Parathyroid adenoma (tissue), 2 donors: ENCODE results near the gene AUTS2.

Experiments used
- H2AFZ ChIP-seq: fragments of 300-600 bp; sonication (generic); one replicate; pipeline ENCODE4 v1.7.0; 2017; ENCODE audit warnings: antibody characterized with exemption, mild to moderate bottlenecking
- H3K27ac ChIP-seq: fragments of 300-600 bp; sonication (generic); one replicate; pipeline ENCODE4 v1.7.0; 2017
- H3K27me3 ChIP-seq: fragments of 300-600 bp; sonication (generic); one replicate; pipeline ENCODE4 v1.7.0; 2017; ENCODE audit warnings: low read length; ENCODE audit not compliant: control insufficient read depth, insufficient read depth
- H3K36me3 ChIP-seq: fragments of 300-600 bp; sonication (generic); one replicate; pipeline ENCODE4 v1.7.0; 2017; ENCODE audit warnings: low read length; ENCODE audit not compliant: control insufficient read depth, insufficient read depth
- H3K4me1 ChIP-seq: fragments of 300-600 bp; sonication (generic); one replicate; pipeline ENCODE4 v1.7.0; 2017; ENCODE audit warnings: control low read depth
- H3K4me2 ChIP-seq: fragments of 300-600 bp; sonication (generic); one replicate; pipeline ENCODE4 v1.7.0; 2017; ENCODE audit warnings: low read length
- H3K4me3 ChIP-seq: fragments of 300-600 bp; sonication (generic); one replicate; pipeline ENCODE4 v1.7.0; 2017; ENCODE audit warnings: low read depth, low read length
- H3K79me2 ChIP-seq: fragments of 300-600 bp; sonication (generic); one replicate; pipeline ENCODE4 v1.7.0; 2017; ENCODE audit warnings: control low read depth
- H3K9ac ChIP-seq: fragments of 300-600 bp; sonication (generic); one replicate; pipeline ENCODE4 v1.7.0; 2017; ENCODE audit warnings: mild to moderate bottlenecking
- H3K9me3 ChIP-seq: fragments of 300-600 bp; sonication (generic); one replicate; pipeline ENCODE4 v1.7.0; 2017; ENCODE audit warnings: low read length; ENCODE audit not compliant: control insufficient read depth
- CTCF ChIP-seq: fragments of 300-600 bp; sonication (generic); IDR thresholded peaks from one replicate; pipeline ENCODE4 v1.7.0; 2017; ENCODE audit warnings: antibody characterized with exemption, mild to moderate bottlenecking
- donor health status: primary hyperparathyroidism.

AUTS2 gene

DNA sequence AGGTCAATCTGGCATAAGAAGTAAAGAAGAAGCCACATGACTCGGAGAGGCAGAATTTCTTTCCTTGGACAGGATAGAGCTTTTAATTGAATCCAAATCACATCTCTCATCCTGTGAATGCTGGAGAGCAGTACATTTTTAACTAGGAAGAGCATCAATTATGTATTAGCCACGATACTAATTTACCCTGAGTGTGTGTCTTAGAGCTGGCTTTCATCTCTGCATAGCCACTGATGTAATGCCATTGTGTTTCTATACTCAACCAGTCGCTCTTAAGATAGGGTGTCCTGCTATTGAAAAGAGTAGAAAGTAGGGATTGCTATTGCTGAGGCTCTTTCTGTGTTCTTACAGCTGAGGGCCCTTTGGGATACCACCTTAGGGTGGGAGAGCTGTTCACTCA lies 280.3 kb downstream of the AUTS2 start:
- no peak overlapping the region for H3K9ac ChIP-seq
- H3K27me3 ChIP-seq, result no peaks in the 10 kb centered on the region
- H3K27ac ChIP-seq, result no peak overlapping the region
- no peaks in the 10 kb centered on the region for H3K4me1 ChIP-seq
- H2AFZ ChIP-seq, result no peak overlapping the region
- H3K36me3 ChIP-seq, result no peaks in the 10 kb centered on the region
- H3K79me2 ChIP-seq, result no peaks in the 10 kb centered on the region
- H3K4me3 ChIP-seq, result no peak overlapping the region
- TF ChIP-seq CTCF, result no peak
- no peaks in the 10 kb centered on the region for H3K9me3 ChIP-seq
- H3K4me2 ChIP-seq, result no peak overlapping the region

DNA sequence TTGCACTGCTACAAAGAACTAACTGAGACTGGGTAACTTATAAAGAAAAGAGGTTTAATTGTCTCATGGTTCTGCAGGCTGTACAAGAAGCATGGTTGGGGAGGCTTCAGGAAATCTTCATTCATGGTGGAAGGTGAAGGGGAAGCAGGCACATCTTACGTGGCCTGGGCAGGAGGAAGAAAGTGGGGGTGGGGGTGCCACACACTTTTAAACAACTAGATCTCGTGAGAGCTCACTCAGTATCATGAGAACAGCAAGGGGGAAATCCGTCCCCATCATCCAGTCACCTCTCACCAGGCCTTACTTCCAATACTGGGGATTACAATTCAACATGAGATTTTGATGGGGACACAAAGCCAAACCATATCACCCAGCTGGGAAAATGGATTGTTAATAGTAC lies 281.7 kb downstream of the AUTS2 start:
- no peak overlapping the region for H3K27ac ChIP-seq
- no peaks in the 10 kb centered on the region for H3K9me3 ChIP-seq
- H3K79me2 ChIP-seq, result no peaks in the 10 kb centered on the region
- TF ChIP-seq CTCF, result no peak
- no peak overlapping the region for H3K4me2 ChIP-seq
- no peak overlapping the region for H3K9ac ChIP-seq
- no peak overlapping the region for H3K4me3 ChIP-seq
- no peaks in the 10 kb centered on the region for H3K27me3 ChIP-seq
- no peaks in the 10 kb centered on the region for H3K36me3 ChIP-seq
- H3K4me1 ChIP-seq, result no peaks in the 10 kb centered on the region
- no peak overlapping the region for H2AFZ ChIP-seq

DNA sequence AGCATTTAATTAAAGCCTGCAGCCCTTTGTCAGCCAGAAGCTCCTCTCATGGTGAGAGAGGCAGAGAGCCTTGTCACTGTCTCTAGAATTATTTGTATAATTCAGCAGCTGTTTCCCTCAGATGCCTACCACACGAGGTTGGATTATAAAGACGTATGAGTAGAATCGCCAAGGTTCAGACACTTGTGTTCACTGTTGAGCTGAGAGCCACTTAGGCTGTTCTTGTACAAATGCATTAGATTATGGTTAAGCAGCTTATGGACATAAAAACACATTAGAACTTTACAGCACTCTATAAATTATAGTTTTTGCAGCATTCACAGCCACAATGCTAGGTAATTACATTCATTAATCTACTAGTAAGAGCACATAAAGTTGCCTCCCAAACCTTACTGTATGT lies 282.6 kb downstream of the AUTS2 start:
- no peak overlapping the region for H3K9ac ChIP-seq
- no peaks in the 10 kb centered on the region for H3K79me2 ChIP-seq
- no peak overlapping the region for H3K4me3 ChIP-seq
- no peak overlapping the region for H3K4me2 ChIP-seq
- no peaks in the 10 kb centered on the region for H3K4me1 ChIP-seq
- no peak overlapping the region for H3K27ac ChIP-seq
- H2AFZ ChIP-seq, result no peak overlapping the region
- TF ChIP-seq CTCF, result no peak
- H3K9me3 ChIP-seq, result no peaks in the 10 kb centered on the region
- H3K36me3 ChIP-seq, result no peaks in the 10 kb centered on the region
- no peaks in the 10 kb centered on the region for H3K27me3 ChIP-seq

DNA sequence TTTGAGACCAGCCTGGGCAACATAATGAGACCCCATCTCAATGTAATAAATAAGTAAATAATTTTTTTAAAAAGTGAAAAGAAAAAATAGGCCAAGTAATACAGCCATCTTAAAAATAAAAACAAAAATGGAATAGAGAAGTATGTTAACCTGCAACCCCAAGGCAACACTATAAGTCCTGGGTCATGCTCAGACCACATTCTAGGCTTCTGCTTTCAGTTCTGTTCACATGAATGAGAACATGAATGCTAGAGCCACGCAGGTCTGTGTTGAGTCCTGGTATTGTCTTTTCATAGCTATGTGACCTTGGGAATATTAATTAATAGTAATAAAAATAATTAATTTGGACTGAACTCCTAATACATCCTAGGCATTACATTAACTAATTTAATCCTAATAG lies 284.0 kb downstream of the AUTS2 start:
- no peak overlapping the region for H2AFZ ChIP-seq
- H3K27ac ChIP-seq, result no peak overlapping the region
- no peaks in the 10 kb centered on the region for H3K79me2 ChIP-seq

More for the DNA sequence above, 284.0 kb downstream of the AUTS2 start:
- Histone ChIP-seq H3K4me3 (no peak overlapping the region), H3K9me3 (no peaks in the 10 kb centered on the region), H3K4me1 (no peaks in the 10 kb centered on the region), H3K4me2 (no peak overlapping the region), H3K27me3 (no peaks in the 10 kb centered on the region), H3K9ac (no peak overlapping the region), H3K36me3 (no peaks in the 10 kb centered on the region)
- no peak for TF ChIP-seq CTCF
